Loucy (cell line): Measurements from ENCODE around the gene SGIP1.

Source experiments
- H2AFZ ChIP-seq: fragments of 200-600 bp; sonication (generic); 2 replicates; pipeline ENCODE4 v1.6.0; 2016; ENCODE audit warnings: antibody characterized with exemption, mild to moderate bottlenecking, low read length, moderate library complexity
- H3F3A ChIP-seq: fragments of 200-600 bp; 2 replicates; pipeline ENCODE4 v1.6.0; 2016; ENCODE audit warnings: antibody characterized with exemption, low read depth, mild to moderate bottlenecking
- H3K27me3 ChIP-seq: fragments of 200-600 bp; sonication (generic); 2 replicates; pipeline ENCODE4 v1.6.1; 2014; ENCODE audit warnings: low read length, mild to moderate bottlenecking; ENCODE audit not compliant: insufficient read depth, poor library complexity, severe bottlenecking
- H3K36me3 ChIP-seq: fragments of 200-600 bp; sonication (generic); 2 replicates; pipeline ENCODE4 v1.6.1; 2016; ENCODE audit warnings: low read length; ENCODE audit not compliant: insufficient read depth
- H3K4me1 ChIP-seq: fragments of 200-600 bp; sonication (generic); 2 replicates; pipeline ENCODE4 v1.5.1; 2014; ENCODE audit warnings: low read length, mild to moderate bottlenecking; ENCODE audit not compliant: insufficient read depth, poor library complexity, severe bottlenecking
- H3K4me2 ChIP-seq: fragments of 200-600 bp; sonication (generic); 2 replicates; pipeline ENCODE4 v1.6.0; 2014; ENCODE audit warnings: antibody characterized with exemption, low read length, low read depth, mild to moderate bottlenecking; ENCODE audit not compliant: poor library complexity, severe bottlenecking
- H3K4me3 ChIP-seq: fragments of 200-600 bp; sonication (generic); 2 replicates; pipeline ENCODE4 v1.5.1; 2014; ENCODE audit warnings: low read length, mild to moderate bottlenecking, mixed read lengths; ENCODE audit not compliant: poor library complexity, severe bottlenecking
- H3K79me2 ChIP-seq: fragments of 200-600 bp; sonication (generic); 2 replicates; pipeline ENCODE4 v1.6.1; 2014; ENCODE audit warnings: low read length; ENCODE audit not compliant: insufficient read depth
- H3K9ac ChIP-seq: fragments of 200-600 bp; sonication (generic); 2 replicates; pipeline ENCODE4 v1.6.0; 2014; ENCODE audit warnings: mild to moderate bottlenecking, low read depth, low read length, moderate library complexity; ENCODE audit not compliant: poor library complexity, severe bottlenecking
- H3K9me2 ChIP-seq: fragments of 200-600 bp; sonication (generic); replicated peaks from 2 replicates; pipeline ENCODE4 v1.6.1; 2016; ENCODE audit warnings: low read depth, low read length, mixed read lengths
- H3K9me3 ChIP-seq: fragments of 200-600 bp; sonication (generic); 2 replicates; pipeline ENCODE4 v1.6.1; 2014; ENCODE audit warnings: mild to moderate bottlenecking, antibody characterized with exemption, low read length, low read depth; ENCODE audit not compliant: insufficient read depth
- H4K20me1 ChIP-seq: fragments of 200-600 bp; sonication (generic); 2 replicates; pipeline ENCODE4 v1.6.0; 2014; ENCODE audit warnings: antibody characterized with exemption, low read length, mild to moderate bottlenecking; ENCODE audit not compliant: insufficient read depth, poor library complexity, severe bottlenecking
- EZH2phosphoT487 ChIP-seq: fragments of 200-600 bp; IDR thresholded peaks from 2 replicates; pipeline ENCODE4 v1.6.1; 2018; ENCODE audit warnings: antibody characterized with exemption, mild to moderate bottlenecking, moderate library complexity, borderline replicate concordance
- TF ChIP-seq, protein P1 (sequence below): fragments of 200-600 bp; sonication (generic); conservative IDR thresholded peaks from 2 replicates; pipeline ENCODE4 v1.5.1; 2014; ENCODE audit warnings: mild to moderate bottlenecking, antibody characterized with exemption, low read length

The SGIP1 gene

DNA sequence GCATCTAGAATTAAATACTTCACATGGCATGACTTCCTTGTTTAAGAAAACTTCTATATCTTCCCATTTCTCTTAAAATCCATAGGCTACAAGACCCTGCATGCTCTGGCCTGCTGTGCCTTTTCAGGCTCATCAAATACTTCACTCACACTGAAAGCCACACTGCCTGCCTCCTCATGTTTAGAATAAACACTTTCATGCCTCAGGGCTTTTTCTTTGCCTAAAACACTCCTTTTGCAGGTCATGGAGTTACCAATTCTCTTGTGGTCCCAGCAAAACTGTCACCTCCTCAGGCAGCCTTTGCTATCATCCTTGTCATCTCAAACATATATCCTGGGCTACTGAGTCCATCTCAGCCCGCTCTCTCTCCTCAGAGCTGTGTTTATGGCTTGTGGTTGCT, 5.5 kb downstream of the SGIP1 start:
- no peaks in the 10 kb centered on the region for H3K9me3 ChIP-seq
- H3K4me1 ChIP-seq, result peaks cover 8% of the 10 kb centered on the region
- no peaks in the 10 kb centered on the region for H4K20me1 ChIP-seq
- no peaks in the 10 kb centered on the region for H3K36me3 ChIP-seq
- no peak overlapping the region for H2AFZ ChIP-seq
- no peak overlapping the region for H3K4me2 ChIP-seq
- H3F3A ChIP-seq, result no peaks in the 10 kb centered on the region
- H3K4me3 ChIP-seq, result no peak overlapping the region
- H3K27me3 ChIP-seq, result no peaks in the 10 kb centered on the region
- TF ChIP-seq, protein P1, sequence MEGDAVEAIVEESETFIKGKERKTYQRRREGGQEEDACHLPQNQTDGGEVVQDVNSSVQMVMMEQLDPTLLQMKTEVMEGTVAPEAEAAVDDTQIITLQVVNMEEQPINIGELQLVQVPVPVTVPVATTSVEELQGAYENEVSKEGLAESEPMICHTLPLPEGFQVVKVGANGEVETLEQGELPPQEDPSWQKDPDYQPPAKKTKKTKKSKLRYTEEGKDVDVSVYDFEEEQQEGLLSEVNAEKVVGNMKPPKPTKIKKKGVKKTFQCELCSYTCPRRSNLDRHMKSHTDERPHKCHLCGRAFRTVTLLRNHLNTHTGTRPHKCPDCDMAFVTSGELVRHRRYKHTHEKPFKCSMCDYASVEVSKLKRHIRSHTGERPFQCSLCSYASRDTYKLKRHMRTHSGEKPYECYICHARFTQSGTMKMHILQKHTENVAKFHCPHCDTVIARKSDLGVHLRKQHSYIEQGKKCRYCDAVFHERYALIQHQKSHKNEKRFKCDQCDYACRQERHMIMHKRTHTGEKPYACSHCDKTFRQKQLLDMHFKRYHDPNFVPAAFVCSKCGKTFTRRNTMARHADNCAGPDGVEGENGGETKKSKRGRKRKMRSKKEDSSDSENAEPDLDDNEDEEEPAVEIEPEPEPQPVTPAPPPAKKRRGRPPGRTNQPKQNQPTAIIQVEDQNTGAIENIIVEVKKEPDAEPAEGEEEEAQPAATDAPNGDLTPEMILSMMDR, result no peak
- TF ChIP-seq EZH2phosphoT487, result no peak
- no peak overlapping the region for H3K9ac ChIP-seq
- H3K79me2 ChIP-seq, result no peaks in the 10 kb centered on the region
- H3K9me2 ChIP-seq, result no peaks in the 10 kb centered on the region

DNA sequence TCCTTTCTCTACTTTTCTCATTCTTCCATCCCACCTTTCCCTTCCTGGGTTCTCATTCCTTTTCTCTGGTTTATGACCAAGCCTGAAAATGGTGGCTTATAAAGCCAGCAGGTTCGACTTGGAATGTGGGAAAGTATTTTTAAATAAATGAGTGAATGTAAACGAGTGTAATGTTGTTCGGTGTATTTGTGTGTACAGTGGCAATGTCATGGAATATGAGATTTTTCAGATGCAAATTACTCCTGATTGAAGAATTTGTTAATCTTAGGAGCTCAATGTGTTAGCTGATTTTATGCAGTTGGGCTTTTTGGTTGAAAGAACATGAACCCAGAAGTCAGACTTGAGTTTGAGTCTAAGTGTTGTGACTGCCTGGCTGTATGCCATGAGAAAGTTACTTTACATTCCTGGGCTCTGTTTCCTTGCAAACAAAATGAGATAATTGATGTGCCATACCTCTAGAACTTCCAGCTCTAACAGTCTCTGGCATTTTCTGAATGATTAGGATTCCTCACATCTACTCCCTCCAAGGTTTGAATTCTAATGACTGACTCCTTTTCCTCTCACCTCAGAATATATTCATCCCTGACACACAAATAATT, 6.6 kb downstream of the SGIP1 start:
- Histone ChIP-seq H3K9me3 (no peaks in the 10 kb centered on the region), H3K4me1 (peaks cover 8% of the 10 kb centered on the region), H3K27me3 (no peaks in the 10 kb centered on the region), H3K79me2 (no peaks in the 10 kb centered on the region), H3K4me2 (no peak overlapping the region), H3K4me3 (no peak overlapping the region), H3F3A (no peaks in the 10 kb centered on the region), H3K9ac (no peak overlapping the region), H2AFZ (no peak overlapping the region), H3K9me2 (no peaks in the 10 kb centered on the region), H4K20me1 (no peaks in the 10 kb centered on the region), H3K36me3 (no peaks in the 10 kb centered on the region)
- TF ChIP-seq EZH2phosphoT487, result no peak
- TF ChIP-seq, protein P1, result no peak

DNA sequence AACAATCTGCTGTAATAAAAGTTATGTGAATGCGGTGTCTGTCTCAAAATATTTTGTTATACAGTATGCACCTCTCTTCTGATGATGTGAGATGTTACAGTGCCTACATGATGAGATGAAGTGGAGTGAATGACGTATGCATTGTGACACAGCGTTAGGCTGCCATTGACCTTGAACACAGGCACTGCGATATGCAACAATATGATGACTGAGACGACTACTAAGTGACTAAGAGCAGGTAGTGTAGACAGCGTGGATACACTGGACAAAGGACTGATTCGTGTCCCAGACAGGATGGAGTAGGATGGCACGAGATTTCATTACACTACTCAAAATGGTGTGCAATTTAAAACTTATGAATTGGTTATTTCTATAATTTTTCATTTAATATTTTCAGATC, 8.4 kb downstream of the SGIP1 start:
- no peaks in the 10 kb centered on the region for H3K9me3 ChIP-seq
- no peak overlapping the region for H3K4me2 ChIP-seq
- no peaks in the 10 kb centered on the region for H4K20me1 ChIP-seq
- H3K27me3 ChIP-seq, result no peaks in the 10 kb centered on the region
- no peaks in the 10 kb centered on the region for H3F3A ChIP-seq
- no peak overlapping the region for H3K4me3 ChIP-seq
- H3K79me2 ChIP-seq, result no peaks in the 10 kb centered on the region
- no peaks in the 10 kb centered on the region for H3K36me3 ChIP-seq
- no peak overlapping the region for H2AFZ ChIP-seq
- H3K9ac ChIP-seq, result no peak overlapping the region
- H3K4me1 ChIP-seq, result peaks cover 8% of the 10 kb centered on the region
- no peaks in the 10 kb centered on the region for H3K9me2 ChIP-seq
- TF ChIP-seq, protein P1, result no peak
- TF ChIP-seq EZH2phosphoT487, result no peak
